GM21381 (cell line): ENCODE measurements around the gene F9.

Experiments
- ATAC-seq: cut with Tn5 transposase; IDR thresholded peaks from one replicate; pipeline ENCODE4 v1.9.1; 2021; ENCODE audit warnings: mild to moderate bottlenecking, moderate library complexity; ENCODE audit not compliant: unreplicated experiment

F9 gene

GRCh38 chrX:139596068-139596467 lies 65.5 kb downstream of the F9 start:
- ATAC-seq = no peak

- ATAC-seq = no peak
Measured at GRCh38 chrX:139600105-139600504, 69.6 kb downstream of the F9 start.
